Stimulated activated naive CD8-positive, alpha-beta T cell treated with anti-CD3 and anti-CD28 coated beads, Interleukin-15, Interleukin-2, amounts not matched to agents 100 U/mL and 50 U/mL, for 24 hours (primary cell): ENCODE measurements around the gene ISOC2.

Experiments used
- ATAC-seq: fragments of 150-1000 bp; cut with Tn5 transposase; one replicate; pipeline ENCODE4 v1.10.0; 2021
- DNase-seq: peaks from one replicate; pipeline ENCODE4 v3.0.0; 2021

Gene ISOC2

DNA sequence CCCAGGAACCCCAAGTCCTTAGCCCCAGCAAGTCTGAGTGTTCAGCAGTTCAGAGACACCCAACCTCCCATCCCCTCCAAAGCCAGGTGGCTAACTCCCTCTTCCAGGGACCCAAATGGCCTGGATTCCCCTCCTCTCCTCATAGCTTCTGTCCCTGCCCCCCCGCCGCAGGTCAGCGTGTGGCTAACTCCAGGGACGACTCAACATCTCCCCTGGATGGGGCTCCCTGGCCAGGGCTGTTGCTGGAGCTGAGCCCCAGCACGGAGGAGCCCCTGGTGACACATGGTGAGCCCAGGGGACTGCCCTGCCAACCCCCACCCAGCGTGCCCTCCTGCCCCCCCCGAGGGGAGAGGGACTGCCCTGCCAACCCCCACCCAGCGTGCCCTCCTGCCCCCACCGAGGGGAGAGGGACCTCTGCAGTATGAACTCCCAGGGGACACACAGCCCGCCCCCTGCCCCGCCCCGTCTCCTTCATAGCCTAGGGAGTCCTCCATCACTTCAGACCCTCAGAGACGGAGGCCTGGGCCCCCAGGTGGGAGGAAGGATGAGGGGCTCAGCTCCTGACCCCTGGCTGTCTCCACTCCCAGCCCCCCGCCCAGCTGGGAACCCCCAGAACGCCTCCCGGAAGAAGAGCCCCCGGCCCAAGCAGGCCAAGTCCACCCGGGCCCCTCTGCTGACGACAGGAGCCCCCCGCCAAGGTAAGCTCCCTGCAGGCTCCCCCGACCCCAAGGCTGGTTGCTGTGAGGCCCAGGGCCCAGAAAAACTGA is 28.5 kb upstream of the ISOC2 start:
- DNase-seq (no peak), ATAC-seq (no peak)

GRCh38 chr19:55488986-55489710 is 27.7 kb upstream of the ISOC2 start:
- ATAC-seq (no peak), DNase-seq (no peak)

DNA sequence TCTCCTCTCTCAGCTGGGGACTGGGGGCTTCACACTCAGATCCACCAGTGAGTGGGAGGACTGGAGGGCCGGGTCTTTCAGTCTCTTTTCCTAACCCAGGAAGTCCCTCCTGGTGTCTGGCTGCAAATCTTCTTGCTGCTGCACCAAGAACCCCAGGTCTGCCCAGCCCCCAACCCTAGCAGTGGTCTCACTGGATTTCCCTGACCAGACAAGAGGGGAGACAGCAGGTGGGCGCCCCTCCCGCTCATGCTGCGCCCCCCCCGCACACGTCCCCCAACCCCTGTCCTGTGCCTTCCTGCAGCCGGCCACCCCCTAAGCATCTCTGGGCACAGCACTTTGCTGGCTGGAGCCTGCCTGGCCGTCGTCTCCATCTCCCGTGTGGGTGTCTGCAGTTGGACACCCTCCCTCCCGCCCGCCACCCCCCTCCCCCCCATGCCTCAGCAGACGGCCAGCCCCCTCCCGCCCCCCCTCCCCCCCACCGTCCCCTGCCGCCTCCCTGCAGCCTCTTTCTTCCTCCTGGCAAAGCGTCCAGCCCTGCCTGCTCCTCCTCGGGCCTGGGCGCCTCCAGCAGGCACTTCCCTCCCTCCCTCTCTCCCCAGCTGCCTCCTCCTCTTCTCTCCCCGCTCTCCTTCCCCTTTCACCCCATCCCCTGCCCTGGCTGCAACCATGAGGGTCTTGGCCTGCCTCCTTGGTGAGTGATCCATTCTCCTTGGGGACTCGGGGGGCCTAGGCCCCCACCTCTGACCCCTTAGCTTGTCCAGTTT is 26.7 kb upstream of the ISOC2 start, which contains the start of gene SSC5D:
Gene SSC5D, plus strand, starts transcription at position 513 of the 764 bp plus-strand sequence. Its CDS starts 154 bp downstream, at position 667.
- DNase-seq (no peak), ATAC-seq (no peak)

DNA sequence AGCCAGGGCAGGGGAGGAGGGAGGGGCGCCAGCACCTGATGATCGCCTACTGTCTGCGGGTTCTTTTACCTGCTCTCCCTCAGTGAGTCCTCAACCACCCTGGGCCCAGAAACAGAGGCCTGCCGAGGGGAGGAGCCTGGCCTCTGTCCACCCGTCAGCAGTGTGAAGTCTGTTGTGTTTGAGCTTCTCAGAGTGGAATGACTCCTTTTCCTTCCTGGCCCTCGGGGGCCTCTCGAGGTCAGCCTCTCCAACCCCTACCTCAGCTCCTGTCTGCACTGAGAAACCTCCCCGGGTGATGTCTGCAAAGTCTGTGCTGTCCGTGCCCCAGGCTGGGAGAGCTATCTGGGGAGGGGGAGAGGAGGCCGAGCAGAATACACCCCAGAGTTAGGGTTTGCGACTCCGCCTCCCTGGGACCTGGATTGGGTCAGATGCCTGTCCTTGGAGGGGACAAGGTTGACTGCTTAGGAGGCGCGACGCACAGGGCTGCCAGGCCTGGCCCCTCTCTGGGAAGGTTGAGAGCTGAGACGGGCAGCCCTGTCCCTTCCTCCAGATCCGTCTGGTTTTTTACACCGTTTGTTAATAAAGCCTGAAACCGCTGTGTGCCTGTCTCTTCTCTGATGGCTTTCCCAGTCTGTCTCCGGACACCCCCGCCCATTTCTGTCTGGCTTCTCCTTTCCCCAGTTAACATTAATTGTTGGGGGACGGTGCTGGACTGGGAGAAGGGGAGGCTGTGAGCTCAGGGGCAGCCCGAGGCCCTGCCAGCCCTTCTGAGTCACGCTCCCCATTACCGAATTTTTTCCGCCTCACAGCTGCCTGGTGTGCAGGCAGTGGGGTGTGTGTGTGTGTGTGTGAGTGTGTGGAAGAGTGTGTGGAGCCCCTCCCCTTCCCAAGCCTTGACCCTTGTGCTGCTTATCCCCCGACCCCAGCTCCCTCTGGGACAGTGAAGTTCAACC is 25.8 kb upstream of the ISOC2 start:
- DNase-seq (peak; percentile 83), ATAC-seq (peak; percentile 65)

- DNase-seq (no peak), ATAC-seq (no peak)
These were observed 24.9 kb upstream of the ISOC2 start for GRCh38 chr19:55486043-55486970.

GRCh38 chr19:55485439-55486011 is 24.1 kb upstream of the ISOC2 start:
- DNase-seq (no peak), ATAC-seq (no peak)

DNA sequence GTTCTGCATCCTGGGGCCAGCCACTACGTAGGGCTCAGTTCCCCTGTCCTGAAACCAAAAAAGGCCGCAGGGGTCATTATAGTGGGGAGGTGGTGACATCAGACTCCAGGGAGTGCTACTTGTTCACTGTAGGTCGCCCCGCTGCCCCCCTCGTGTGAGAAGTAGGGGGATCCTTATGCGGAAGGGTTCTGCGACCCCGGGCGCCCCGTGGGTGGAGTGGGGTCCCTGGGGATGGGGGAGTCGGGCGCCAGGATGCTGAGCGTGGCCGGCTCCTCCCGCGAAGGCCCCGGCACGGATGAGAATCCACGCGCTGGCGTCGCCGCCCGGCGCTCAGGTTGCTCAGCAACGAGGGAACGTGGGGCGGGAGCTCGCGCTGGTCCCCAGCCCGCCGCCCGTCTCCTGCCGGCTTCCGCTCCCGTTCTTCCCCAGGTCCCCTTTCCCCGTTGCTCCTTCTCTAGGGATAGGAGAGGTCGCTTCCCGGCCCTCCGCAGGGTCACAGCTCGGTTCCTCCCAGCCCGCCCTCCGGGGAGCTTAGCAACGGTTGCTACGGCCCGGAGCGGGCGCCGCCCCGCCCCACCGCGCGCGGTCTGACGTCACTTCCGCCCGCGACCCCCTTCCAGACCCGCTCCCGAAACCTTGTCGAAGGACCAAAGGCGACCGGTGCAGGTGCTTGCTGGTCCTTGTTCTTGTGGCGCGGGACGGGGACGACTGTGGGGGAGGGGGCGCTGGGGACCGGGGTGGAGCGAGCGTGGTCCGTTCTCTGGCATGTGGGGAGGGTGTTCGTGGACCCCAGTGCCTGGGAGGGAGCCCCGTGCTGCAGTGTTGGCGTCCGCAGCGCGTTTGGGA is 23.4 kb upstream of the ISOC2 start, which contains the start of gene NAT14:
Gene NAT14, plus strand, starts transcription at position 596 of the 846 bp plus-strand sequence. CDS start 521 bp downstream, outside the sequence.
- ATAC-seq, result peak; percentile 74
- peak; percentile 80 for DNase-seq

GRCh38 chr19:55483706-55484592 is 22.5 kb upstream of the ISOC2 start:
- DNase-seq, result no peak
- no peak for ATAC-seq

GRCh38 chr19:55482967-55483705 is 21.7 kb upstream of the ISOC2 start:
- ATAC-seq, result no peak

GRCh38 chr19:55482156-55482961 is 20.9 kb upstream of the ISOC2 start:
- ATAC-seq (no peak), DNase-seq (no peak)

More at GRCh38 chr19:55482967-55483705, 21.7 kb upstream of the ISOC2 start:
- no peak for DNase-seq

DNA sequence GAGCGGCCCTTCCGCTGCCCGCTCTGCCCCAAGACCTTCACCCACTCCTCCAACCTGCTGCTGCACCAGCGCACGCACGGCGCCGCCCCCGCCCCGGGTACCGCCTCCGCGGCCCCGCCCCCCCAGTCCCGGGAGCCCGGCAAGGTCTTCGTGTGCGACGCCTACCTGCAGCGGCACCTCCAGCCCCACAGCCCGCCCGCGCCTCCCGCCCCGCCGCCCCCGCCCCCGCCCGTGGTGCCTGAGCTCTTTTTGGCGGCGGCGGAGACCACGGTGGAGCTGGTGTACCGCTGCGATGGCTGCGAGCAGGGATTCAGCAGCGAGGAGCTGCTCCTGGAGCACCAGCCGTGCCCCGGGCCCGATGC is 20.3 kb upstream of the ISOC2 start:
- ATAC-seq, result no peak
- no peak for DNase-seq

DNA sequence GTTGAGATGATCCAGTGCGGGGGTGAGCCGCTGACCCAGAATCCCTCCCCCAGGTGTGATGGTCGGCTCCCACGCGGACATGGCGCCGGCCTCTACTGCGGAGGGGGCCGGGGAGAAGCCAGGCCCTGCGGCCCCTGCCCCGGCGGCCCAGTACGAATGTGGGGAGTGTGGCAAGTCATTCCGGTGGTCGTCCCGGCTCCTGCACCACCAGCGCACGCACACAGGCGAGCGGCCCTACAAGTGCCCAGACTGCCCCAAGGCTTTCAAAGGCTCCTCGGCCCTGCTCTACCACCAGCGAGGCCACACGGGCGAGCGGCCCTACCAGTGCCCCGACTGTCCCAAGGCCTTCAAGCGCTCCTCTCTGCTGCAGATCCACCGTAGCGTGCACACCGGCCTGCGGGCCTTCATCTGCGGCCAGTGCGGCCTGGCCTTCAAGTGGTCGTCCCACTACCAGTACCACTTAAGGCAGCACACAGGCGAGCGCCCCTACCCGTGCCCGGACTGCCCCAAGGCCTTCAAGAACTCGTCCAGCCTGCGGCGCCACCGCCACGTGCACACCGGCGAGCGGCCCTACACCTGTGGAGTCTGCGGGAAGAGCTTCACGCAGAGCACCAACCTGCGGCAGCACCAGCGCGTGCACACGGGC is 19.8 kb upstream of the ISOC2 start:
- DNase-seq, result no peak
- no peak for ATAC-seq

DNA sequence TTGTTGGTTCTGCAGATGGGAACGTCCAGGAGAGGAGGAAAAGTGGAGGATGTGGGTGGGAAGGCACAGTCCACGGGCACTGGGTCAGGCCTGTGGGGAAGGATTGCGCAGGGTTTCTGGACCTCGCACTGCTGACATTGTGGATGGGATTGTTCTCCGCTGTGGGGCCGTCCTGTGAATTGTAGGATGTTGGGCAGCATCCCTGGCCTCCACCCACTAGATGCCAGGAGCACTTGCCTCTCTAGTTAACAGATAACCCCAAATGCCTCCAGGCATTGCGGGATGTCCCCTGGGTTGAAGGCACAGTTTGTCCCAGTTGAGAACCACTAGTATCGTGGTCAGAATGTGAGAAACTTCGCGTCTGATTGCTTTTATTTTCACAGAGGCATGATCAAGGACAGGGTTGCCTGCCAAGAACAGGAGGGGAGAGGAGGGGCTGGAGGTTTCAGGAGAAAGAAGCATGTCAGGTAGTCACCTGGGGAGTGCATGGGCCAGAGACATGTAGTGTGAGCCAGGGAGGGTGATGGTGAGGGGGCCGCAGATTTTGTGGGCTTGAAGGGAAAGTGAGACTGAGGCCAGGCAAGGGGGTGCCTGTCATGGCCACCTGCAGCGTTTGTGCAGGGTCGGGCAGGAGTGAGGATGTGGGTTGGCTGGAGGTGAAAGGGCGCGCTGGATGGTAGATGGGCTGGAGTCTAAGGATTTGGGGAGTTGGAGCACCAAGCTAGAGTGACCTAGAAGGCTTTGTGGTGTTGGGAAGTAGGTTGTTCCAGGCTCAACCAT is 18.2 kb upstream of the ISOC2 start:
- ATAC-seq (no peak), DNase-seq (no peak)

DNA sequence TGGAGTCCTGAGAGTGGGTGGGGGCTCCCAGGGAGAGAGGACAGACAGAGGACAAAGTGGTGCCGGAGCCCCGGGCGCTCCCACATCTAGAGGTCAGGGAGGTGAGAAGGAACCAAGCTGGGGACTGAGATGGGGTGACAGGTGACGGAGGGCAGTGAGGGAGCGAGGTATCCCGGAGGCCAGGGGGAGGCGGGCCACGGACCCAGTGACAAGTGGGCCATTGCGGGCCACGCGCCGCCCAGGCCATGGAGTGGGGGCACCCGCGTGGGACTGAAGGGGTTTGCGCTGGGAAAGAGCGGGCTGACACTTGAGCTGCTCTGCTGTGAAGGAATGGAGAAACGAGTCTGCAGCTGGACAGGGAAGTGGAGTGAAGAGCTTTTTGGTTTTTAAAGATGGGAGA is 17.6 kb upstream of the ISOC2 start:
- ATAC-seq (no peak), DNase-seq (no peak)

- no peak for ATAC-seq
- DNase-seq, result no peak
These were observed 16.9 kb upstream of the ISOC2 start for GRCh38 chr19:55478364-55478763.
